Breast epithelium (tissue), 4 donors: Measurements from ENCODE around the gene MOSMO. TPM values are rescaled to one million over a fixed set of nuclear protein-coding genes. Genes with fewer than 3 reads are reported as not detected.

Source experiments
- DNase-seq, 2 donors: peaks; one replicate each; pipeline ENCODE4 v3.0.0-alpha.2; 2019; ENCODE audit warnings: low spot score in 2 of 2
- H3K27ac ChIP-seq, 2 donors: fragments of 200-600 bp; sonication (generic) in 1 of 2; one replicate each; pipeline ENCODE4 v1.5.1; 2016 to 2019; ENCODE audit warnings: mild to moderate bottlenecking in 1 of 2
- H3K27me3 ChIP-seq, 2 donors: fragments of 200-600 bp; sonication (generic) in 1 of 2; one replicate each; pipeline versions ENCODE4 v1.5.1 to v1.6.0; 2017 to 2019; ENCODE audit warnings: control low read depth in 1 of 2, mild to moderate bottlenecking in 1 of 2
- H3K36me3 ChIP-seq: fragments of 200-600 bp; one replicate; pipeline ENCODE4 v1.5.1; 2019
- H3K4me1 ChIP-seq, 2 donors: fragments of 200-600 bp; sonication (generic); one replicate each; pipeline ENCODE4 v1.5.1; 2016 to 2019; ENCODE audit warnings: control low read depth in 1 of 2
- H3K4me3 ChIP-seq, 3 donors: fragments of 200-600 bp; sonication (generic); 1 replicate in 2 of 3; 2 replicates in 1 of 3; pipeline ENCODE4 v1.5.1; 2016 to 2019; ENCODE audit warnings: mild to moderate bottlenecking in 3 of 3, moderate library complexity in 2 of 3
- H3K9me3 ChIP-seq, 2 donors: fragments of 200-600 bp; sonication (generic) in 1 of 2; one replicate each; pipeline ENCODE4 v1.5.1; 2016 to 2019; ENCODE audit warnings: control low read depth in 1 of 2
- CTCF ChIP-seq, 3 donors: fragments of 450-650 bp; IDR thresholded peaks; one replicate each; pipeline ENCODE4 v1.5.1; 2016 to 2017; ENCODE audit warnings: antibody characterized with exemption in 3 of 3, mild to moderate bottlenecking in 3 of 3, moderate library complexity in 3 of 3
- POLR2A ChIP-seq: fragments of 450-650 bp; IDR thresholded peaks from one replicate; pipeline ENCODE4 v1.6.1; 2016; ENCODE audit warnings: antibody characterized with exemption, mild to moderate bottlenecking, moderate library complexity
- POLR2AphosphoS5 ChIP-seq, 3 donors: sonication (generic); formaldehyde crosslinking; IDR thresholded peaks; one replicate each; pipeline ENCODE4 v1.6.1; 2017; ENCODE audit warnings: antibody characterized with exemption in 3 of 3
- intact Hi-C: fragments of 100-400 bp; cut with DNase I; formaldehyde crosslinking; loops from one replicate; pipeline ENCODE4 v1.15.1; 2023; ENCODE audit warnings: low total_unique reads
- total RNA-seq, 3 donors: library from RNA; depleted of rRNA; stranded (reverse); fragments of >200 nt; gene quantifications; one replicate each; pipeline ENCODE4 v1.1.0, GENCODE V29; 2016

Gene MOSMO
- total RNA-seq, 3 donors from 2014 or later = 19.7 to 31.5 (median 29.5) TPM

DNA sequence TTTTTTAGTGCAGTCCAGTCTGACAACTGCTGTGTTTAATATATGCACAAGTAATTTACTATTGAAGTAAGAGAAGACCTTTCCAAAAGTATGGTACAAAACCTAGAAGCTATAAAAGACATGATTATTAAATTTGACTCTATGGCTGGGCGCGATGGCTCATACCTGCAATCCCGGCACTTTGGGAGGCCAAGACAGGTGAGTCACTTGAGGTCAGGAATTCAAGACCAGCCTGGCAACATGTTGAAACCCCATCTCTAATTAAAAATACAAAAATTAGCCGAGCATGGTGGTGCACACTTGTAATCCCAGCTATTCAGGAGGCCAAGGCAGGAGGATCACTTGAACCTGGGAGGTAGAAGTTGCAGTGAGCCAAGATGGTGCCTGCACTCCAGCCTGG is 43.1 kb downstream of the MOSMO start:
- no peak overlapping the region for H3K27ac ChIP-seq
- no peaks in the 10 kb centered on the region for H3K36me3 ChIP-seq
- no peaks in the 10 kb centered on the region for H3K4me1 ChIP-seq
- TF ChIP-seq POLR2A (no peak), POLR2AphosphoS5 (IDR thresholded peaks at IDR 0.05) (no peak), CTCF (IDR thresholded peaks at IDR 0.05) (no peak)
- H3K27me3 ChIP-seq = no peaks in the 10 kb centered on the region
- no peaks in the 10 kb centered on the region for H3K9me3 ChIP-seq
- intact Hi-C loops = no loop called here
- no peak for DNase-seq
- H3K4me3 ChIP-seq = no peak overlapping the region

DNA sequence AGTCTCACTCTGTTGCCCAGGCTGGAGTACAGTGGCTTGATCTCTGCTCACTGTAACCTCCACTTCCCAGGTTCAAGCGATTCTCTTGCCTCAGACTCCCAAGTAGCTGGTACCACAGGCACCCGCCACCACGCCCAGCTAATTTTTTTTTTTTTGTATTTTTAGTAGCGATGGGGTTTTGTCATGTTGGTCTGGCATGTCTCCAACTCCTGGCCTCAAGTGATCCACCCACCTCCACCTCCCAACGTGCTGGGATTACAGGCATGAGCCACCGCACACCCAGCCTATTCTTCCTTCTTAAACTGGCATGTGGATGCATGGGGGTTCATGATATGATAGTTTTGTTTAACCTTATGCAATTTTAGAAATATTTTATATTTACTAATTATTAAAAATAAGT is 45.1 kb downstream of the MOSMO start:
- Histone ChIP-seq H3K27me3 (no peaks in the 10 kb centered on the region), H3K4me1 (no peaks in the 10 kb centered on the region), H3K4me3 (no peak overlapping the region), H3K27ac (no peak overlapping the region), H3K9me3 (no peaks in the 10 kb centered on the region), H3K36me3 (no peaks in the 10 kb centered on the region)
- intact Hi-C loops = no loop called here
- TF ChIP-seq CTCF (IDR thresholded peaks at IDR 0.05) = no peak
- no peak for TF ChIP-seq POLR2AphosphoS5 (IDR thresholded peaks at IDR 0.05)
- no peak for TF ChIP-seq POLR2A
- DNase-seq = no peak

DNA sequence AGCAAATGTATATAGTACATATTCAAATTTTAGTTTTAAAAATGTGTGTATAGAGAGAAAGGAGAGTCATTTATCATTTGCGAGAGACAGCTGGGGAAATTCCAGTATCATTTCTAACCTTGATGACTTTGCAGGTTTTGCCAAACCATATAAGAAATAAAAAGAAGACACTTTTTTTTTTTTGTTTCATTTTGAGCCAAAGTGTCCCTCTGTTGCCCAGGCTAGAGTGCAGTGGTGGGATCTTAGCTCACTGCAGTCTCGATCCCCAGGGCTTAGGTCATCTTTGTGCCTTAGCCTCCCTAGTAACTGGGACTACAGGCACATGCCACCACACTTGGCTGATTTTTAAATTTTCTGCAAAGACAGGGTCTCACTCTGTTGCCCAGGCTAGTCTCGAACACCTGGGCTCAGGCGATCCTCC is 46.0 kb downstream of the MOSMO start:
- Histone ChIP-seq H3K9me3 (no peaks in the 10 kb centered on the region), H3K27me3 (no peaks in the 10 kb centered on the region), H3K27ac (no peak overlapping the region), H3K4me3 (no peak overlapping the region), H3K4me1 (no peaks in the 10 kb centered on the region), H3K36me3 (no peaks in the 10 kb centered on the region)
- intact Hi-C loops = no loop called here
- TF ChIP-seq POLR2A (no peak), POLR2AphosphoS5 (IDR thresholded peaks at IDR 0.05) (no peak), CTCF (IDR thresholded peaks at IDR 0.05) (no peak)
- no peak for DNase-seq

- no peak overlapping the region for H3K4me3 ChIP-seq
- no peaks in the 10 kb centered on the region for H3K4me1 ChIP-seq
- no peaks in the 10 kb centered on the region for H3K9me3 ChIP-seq
- TF ChIP-seq POLR2AphosphoS5 (IDR thresholded peaks at IDR 0.05) = no peak
- no peak for TF ChIP-seq POLR2A
- no peak for TF ChIP-seq CTCF (IDR thresholded peaks at IDR 0.05)
- no peaks in the 10 kb centered on the region for H3K36me3 ChIP-seq
- H3K27me3 ChIP-seq = no peaks in the 10 kb centered on the region
- no peak for DNase-seq
- intact Hi-C loops = no loop called here
- H3K27ac ChIP-seq = no peak overlapping the region
Measured at GRCh38 chr16:22054847-22055590, 47.1 kb downstream of the MOSMO start.

DNA sequence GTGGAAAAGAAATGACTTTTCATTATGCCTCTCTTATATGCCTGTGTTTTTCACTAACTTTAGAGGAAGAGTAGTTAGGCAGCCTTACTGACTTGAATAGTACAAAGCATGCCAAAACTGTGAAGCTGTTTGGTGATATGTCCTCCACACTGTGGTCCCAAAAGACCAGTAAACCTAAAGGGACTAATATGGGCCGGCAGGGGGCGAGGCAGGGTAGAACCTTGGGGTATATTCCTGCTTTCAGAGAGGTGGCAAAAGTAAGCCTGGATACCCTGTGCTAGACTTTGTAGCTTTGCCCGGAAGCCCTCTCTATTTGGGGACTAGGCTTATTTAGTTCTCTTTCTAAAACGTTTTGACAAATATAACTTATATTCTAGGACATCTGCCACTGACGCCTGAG is 48.0 kb downstream of the MOSMO start:
- intact Hi-C loops = no loop called here
- no peaks in the 10 kb centered on the region for H3K9me3 ChIP-seq
- H3K27me3 ChIP-seq = no peaks in the 10 kb centered on the region
- no peaks in the 10 kb centered on the region for H3K4me1 ChIP-seq
- H3K36me3 ChIP-seq = no peaks in the 10 kb centered on the region
- no peak overlapping the region for H3K27ac ChIP-seq
- no peak overlapping the region for H3K4me3 ChIP-seq
- TF ChIP-seq CTCF (IDR thresholded peaks at IDR 0.05) (no peak), POLR2AphosphoS5 (IDR thresholded peaks at IDR 0.05) (no peak), POLR2A (no peak)
- DNase-seq = no peak
